GM13977 (cell line): ENCODE measurements around the gene EXOC4.

ENCODE experiments used
- DNase-seq: peaks from one replicate; pipeline ENCODE4 v3.0.0; 2012; ENCODE audit warnings: low spot score
- in situ Hi-C: fragments of 300-500 bp; cut with MboI; formaldehyde crosslinking; loops from one replicate; pipeline ENCODE4 v1.12.0; 2022; ENCODE audit warnings: low sequenced_read_pairs, low pct_unique_long_range_greater_than_20kb, mixed read lengths, inconsistent platforms; ENCODE audit not compliant: unreplicated experiment
- TF ChIP-seq, protein P1 (sequence below): IDR thresholded peaks from 2 replicates; pipeline ENCODE4 v1.5.1; 2012; ENCODE audit warnings: mild to moderate bottlenecking, control low read depth; ENCODE audit not compliant: insufficient read depth; ENCODE audit errors: extremely low read depth, missing control alignments

Gene EXOC4

DNA sequence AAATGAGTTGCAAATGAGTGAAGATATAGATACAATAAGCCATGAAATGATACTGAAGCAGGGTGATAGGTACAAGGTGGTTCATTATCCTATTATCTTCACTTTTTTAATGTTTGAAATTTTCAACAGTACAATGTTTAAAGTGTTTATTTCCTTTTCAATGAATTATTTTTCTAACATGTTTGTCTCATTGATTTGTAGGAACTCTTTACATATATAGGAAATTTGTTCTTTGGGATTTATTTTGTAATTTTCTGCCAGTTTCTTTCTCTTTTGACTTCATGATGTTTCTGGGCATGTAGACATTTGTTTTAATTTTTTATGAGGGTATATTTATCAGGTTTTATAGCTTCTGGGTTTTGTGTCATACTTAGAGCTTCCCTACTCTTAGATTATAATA is 108.9 kb downstream of the EXOC4 start:
- TF ChIP-seq, protein P1, sequence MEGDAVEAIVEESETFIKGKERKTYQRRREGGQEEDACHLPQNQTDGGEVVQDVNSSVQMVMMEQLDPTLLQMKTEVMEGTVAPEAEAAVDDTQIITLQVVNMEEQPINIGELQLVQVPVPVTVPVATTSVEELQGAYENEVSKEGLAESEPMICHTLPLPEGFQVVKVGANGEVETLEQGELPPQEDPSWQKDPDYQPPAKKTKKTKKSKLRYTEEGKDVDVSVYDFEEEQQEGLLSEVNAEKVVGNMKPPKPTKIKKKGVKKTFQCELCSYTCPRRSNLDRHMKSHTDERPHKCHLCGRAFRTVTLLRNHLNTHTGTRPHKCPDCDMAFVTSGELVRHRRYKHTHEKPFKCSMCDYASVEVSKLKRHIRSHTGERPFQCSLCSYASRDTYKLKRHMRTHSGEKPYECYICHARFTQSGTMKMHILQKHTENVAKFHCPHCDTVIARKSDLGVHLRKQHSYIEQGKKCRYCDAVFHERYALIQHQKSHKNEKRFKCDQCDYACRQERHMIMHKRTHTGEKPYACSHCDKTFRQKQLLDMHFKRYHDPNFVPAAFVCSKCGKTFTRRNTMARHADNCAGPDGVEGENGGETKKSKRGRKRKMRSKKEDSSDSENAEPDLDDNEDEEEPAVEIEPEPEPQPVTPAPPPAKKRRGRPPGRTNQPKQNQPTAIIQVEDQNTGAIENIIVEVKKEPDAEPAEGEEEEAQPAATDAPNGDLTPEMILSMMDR, result no peak
- no peak for DNase-seq
- in situ Hi-C loops, result no loop called here

DNA sequence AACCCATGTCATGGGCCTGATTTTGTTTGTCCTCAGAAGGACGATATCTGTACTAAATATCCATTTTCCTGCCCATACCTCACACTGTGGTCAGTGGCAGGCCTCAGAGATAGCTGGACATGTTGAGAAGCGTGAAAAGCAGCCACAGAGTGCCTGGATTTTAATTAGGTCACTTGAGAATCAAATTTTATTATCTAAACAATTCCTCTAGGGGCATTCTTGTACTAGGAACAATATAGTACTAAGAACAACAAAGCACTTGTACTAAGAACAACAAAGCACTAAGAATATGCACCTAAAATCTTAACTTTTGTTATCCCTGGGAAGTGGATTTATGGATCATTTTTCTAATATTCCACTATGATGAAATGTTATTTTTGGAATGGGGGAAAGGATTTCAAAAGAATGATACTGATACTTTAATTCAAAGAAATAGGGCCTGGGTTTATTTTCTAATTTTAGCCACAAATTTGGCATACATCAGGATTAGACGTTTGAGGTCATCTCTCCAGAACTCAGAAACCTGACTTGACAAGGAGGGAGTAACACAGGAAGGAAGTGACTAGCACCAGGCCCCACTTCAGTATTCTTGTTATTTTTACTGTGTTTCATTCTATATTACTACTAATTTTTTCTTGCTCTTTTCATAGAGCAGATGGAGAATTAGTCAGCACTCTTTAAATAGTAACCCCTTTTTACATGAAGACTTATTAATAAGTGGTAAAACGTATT is 112.2 kb downstream of the EXOC4 start:
- no peak for DNase-seq
- in situ Hi-C loops, result no loop called here
- TF ChIP-seq, protein P1, result no peak

DNA sequence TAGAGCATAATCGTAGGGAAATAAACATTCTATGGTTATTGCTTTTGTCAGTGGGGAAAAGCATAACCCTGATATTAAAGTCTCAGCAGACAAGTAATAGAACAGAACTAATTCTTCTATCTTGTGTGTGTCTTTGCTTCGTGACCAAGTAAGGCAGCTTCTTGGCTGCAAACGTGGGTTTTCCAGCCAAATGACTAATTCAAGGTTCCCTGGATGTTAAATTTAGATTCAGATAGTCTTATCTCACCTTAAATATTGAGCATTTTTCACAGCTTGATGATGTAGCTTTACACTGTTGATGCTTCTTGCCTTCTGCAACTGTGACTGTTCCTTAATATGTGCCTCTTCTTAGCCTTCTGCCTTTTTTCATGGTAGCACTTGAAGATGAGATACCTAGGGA is 113.0 kb downstream of the EXOC4 start:
- TF ChIP-seq, protein P1, result no peak
- DNase-seq, result no peak
- in situ Hi-C loops, result no loop called here

DNA sequence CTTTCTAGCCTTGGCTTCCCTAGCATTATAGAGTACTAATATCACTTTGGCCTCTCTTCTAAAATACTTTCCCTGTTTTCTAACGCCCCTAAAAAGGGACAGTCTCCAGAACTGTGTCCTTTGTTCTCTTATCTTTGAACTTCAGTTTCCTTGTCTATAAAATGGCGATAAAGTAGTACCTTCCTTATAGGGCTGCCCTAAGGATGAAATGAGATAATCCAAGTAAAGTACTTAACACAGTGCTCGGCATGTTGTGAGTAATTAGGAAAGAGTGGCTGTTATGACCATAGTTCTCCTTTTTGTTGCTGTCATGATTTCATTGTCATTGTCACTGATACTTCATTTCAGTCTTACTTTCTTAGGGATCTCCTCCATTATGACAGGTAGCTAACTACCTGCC is 114.7 kb downstream of the EXOC4 start:
- DNase-seq, result no peak
- in situ Hi-C loops, result no loop called here
- TF ChIP-seq, protein P1, result no peak

DNA sequence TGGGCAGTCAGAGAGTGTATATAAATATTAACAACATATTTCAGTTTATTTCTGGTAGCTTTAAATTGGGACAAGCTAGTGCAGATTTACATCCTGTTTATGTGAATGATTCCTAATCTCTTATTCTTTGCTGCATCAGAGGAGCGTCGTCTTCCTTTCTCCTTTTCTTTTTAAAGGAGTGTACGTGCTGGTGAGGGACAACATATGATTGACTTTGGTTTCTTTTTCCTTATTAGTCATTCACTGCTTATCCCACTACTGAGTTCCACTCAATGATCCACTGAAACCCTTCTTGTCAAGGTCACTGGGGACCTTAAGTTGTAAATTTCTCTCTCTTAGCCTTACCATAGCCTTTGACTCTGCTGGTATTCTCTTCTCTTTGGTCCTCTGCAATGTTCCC is 116.3 kb downstream of the EXOC4 start:
- DNase-seq, result no peak
- TF ChIP-seq, protein P1, result no peak
- in situ Hi-C loops, result no loop called here

DNA sequence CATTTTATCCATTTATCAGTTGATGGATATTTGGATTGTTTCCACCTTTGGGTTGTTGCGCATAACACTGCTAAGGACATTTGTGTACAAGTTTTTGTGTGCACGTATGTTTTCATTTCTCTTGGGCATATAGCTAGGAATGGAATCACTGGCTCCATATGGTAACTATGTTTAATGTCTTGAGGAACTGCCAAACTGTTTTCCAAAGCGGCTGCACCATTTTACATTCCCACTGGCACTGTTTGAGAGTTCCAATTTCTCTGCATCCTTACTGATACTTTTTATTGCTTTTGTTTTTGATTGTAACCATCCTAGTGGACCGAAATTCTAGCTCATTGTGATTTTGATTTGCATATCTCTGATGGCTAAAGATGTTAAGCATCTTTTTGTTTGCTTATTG is 118.7 kb downstream of the EXOC4 start:
- DNase-seq, result no peak
- TF ChIP-seq, protein P1, result no peak
- in situ Hi-C loops, result no loop called here
